ENCODE measurements around the gene CCNQ.
A peak's percentile ranks its signal among the peaks of the same experiment; 100 is the strongest.
"Not testable (repeated sequence)": the region's sequence is repeated elsewhere in the genome, so short reads cannot be mapped to it uniquely, and the experiment has no call there.

CCNQ gene

GRCh38 chrX:153609917-153610835 is 11.2 kb upstream of the CCNQ start:
- DNase-seq, result peak; percentile 71
- no peak overlapping the region for H2BK5ac ChIP-seq (ENCODE audit: low read length)
- H3K79me1 ChIP-seq (ENCODE audit: low read length), result no peaks in the 10 kb centered on the region
- no peak overlapping the region for H3K27ac ChIP-seq (ENCODE audit: low read depth, low read length)
- no peak overlapping the region for H3K4me2 ChIP-seq (ENCODE audit: low read length)
- H2AK5ac ChIP-seq (ENCODE audit: low read length), result no peak overlapping the region
- no peak overlapping the region for H3K56ac ChIP-seq (ENCODE audit: low read length)
- H3K23ac ChIP-seq (ENCODE audit: low read length), result no peak overlapping the region
- H3K36me3 ChIP-seq (ENCODE audit: control insufficient read depth, insufficient read depth, low read length), result no peaks in the 10 kb centered on the region
- H3K4ac ChIP-seq (ENCODE audit: low read depth, low read length), result no peak overlapping the region
- no peaks in the 10 kb centered on the region for H3K79me2 ChIP-seq (ENCODE audit: control insufficient read depth, insufficient read depth, low read length)
- no peaks in the 10 kb centered on the region for H3K27me3 ChIP-seq (ENCODE audit: insufficient read depth, low read length, poor library complexity)
- H3K4me3 ChIP-seq (ENCODE audit: low read length), result no peak overlapping the region
- H4K8ac ChIP-seq (ENCODE audit: low read depth, low read length), result no peak overlapping the region
- H4K5ac ChIP-seq (ENCODE audit: low read length), result no peak overlapping the region
- no peak overlapping the region for H2BK15ac ChIP-seq (replicated peaks; ENCODE audit: low read depth)
- H3K9ac ChIP-seq (ENCODE audit: low read length), result no peak overlapping the region
- no peak overlapping the region for H2BK120ac ChIP-seq (ENCODE audit: low read depth, low read length)
- WGBS (ENCODE audit: extremely low coverage, insufficient coverage, low lambda C conversion rate), result no CpG with 5 or more reads among the region's 63 CpGs
- no peak overlapping the region for H3K18ac ChIP-seq (ENCODE audit: low read length)
- H3K4me1 ChIP-seq (ENCODE audit: control insufficient read depth, low read depth, low read length), result no peaks in the 10 kb centered on the region

GRCh38 chrX:153608806-153609205 is 9.9 kb upstream of the CCNQ start:
- no peaks in the 10 kb centered on the region for H3K27me3 ChIP-seq (ENCODE audit: insufficient read depth, low read length, poor library complexity)
- no peak overlapping the region for H2BK15ac ChIP-seq (replicated peaks; ENCODE audit: low read depth)
- no peaks in the 10 kb centered on the region for H3K36me3 ChIP-seq (ENCODE audit: control insufficient read depth, insufficient read depth, low read length)
- H3K9ac ChIP-seq (ENCODE audit: low read length), result no peak overlapping the region
- H3K27ac ChIP-seq (ENCODE audit: low read depth, low read length), result no peak overlapping the region
- H4K8ac ChIP-seq (ENCODE audit: low read depth, low read length), result no peak overlapping the region
- no peak overlapping the region for H2AK5ac ChIP-seq (ENCODE audit: low read length)
- H4K5ac ChIP-seq (ENCODE audit: low read length), result no peak overlapping the region
- no peak overlapping the region for H3K4me2 ChIP-seq (ENCODE audit: low read length)
- H3K4me3 ChIP-seq (ENCODE audit: low read length), result no peak overlapping the region
- no peak overlapping the region for H2BK120ac ChIP-seq (ENCODE audit: low read depth, low read length)
- no peaks in the 10 kb centered on the region for H3K79me2 ChIP-seq (ENCODE audit: control insufficient read depth, insufficient read depth, low read length)
- DNase-seq, result no peak
- no CpG with 5 or more reads among the region's 4 CpGs for WGBS (ENCODE audit: extremely low coverage, insufficient coverage, low lambda C conversion rate)
- H3K4ac ChIP-seq (ENCODE audit: low read depth, low read length), result no peak overlapping the region
- H2BK5ac ChIP-seq (ENCODE audit: low read length), result no peak overlapping the region
- no peak overlapping the region for H3K56ac ChIP-seq (ENCODE audit: low read length)
- H3K18ac ChIP-seq (ENCODE audit: low read length), result no peak overlapping the region
- no peaks in the 10 kb centered on the region for H3K79me1 ChIP-seq (ENCODE audit: low read length)
- no peak overlapping the region for H3K23ac ChIP-seq (ENCODE audit: low read length)
- H3K4me1 ChIP-seq (ENCODE audit: control insufficient read depth, low read depth, low read length), result no peaks in the 10 kb centered on the region

GRCh38 chrX:153608376-153608775 is 9.4 kb upstream of the CCNQ start:
- H2BK5ac ChIP-seq (ENCODE audit: low read length), result no peak overlapping the region
- no peak overlapping the region for H3K27ac ChIP-seq (ENCODE audit: low read depth, low read length)
- H3K4me3 ChIP-seq (ENCODE audit: low read length), result no peak overlapping the region
- DNase-seq, result no peak
- no peak overlapping the region for H3K18ac ChIP-seq (ENCODE audit: low read length)
- H3K23ac ChIP-seq (ENCODE audit: low read length), result no peak overlapping the region
- H3K4me1 ChIP-seq (ENCODE audit: control insufficient read depth, low read depth, low read length), result no peaks in the 10 kb centered on the region
- H2AK5ac ChIP-seq (ENCODE audit: low read length), result no peak overlapping the region
- H3K4me2 ChIP-seq (ENCODE audit: low read length), result no peak overlapping the region
- no peaks in the 10 kb centered on the region for H3K79me1 ChIP-seq (ENCODE audit: low read length)
- no peaks in the 10 kb centered on the region for H3K36me3 ChIP-seq (ENCODE audit: control insufficient read depth, insufficient read depth, low read length)
- no peak overlapping the region for H3K9ac ChIP-seq (ENCODE audit: low read length)
- no peak overlapping the region for H4K8ac ChIP-seq (ENCODE audit: low read depth, low read length)
- H3K56ac ChIP-seq (ENCODE audit: low read length), result no peak overlapping the region
- no peak overlapping the region for H4K5ac ChIP-seq (ENCODE audit: low read length)
- H3K4ac ChIP-seq (ENCODE audit: low read depth, low read length), result no peak overlapping the region
- no peaks in the 10 kb centered on the region for H3K27me3 ChIP-seq (ENCODE audit: insufficient read depth, low read length, poor library complexity)
- H3K79me2 ChIP-seq (ENCODE audit: control insufficient read depth, insufficient read depth, low read length), result no peaks in the 10 kb centered on the region
- no peak overlapping the region for H2BK120ac ChIP-seq (ENCODE audit: low read depth, low read length)
- no peak overlapping the region for H2BK15ac ChIP-seq (replicated peaks; ENCODE audit: low read depth)
- WGBS (ENCODE audit: extremely low coverage, insufficient coverage, low lambda C conversion rate), result no CpG with 5 or more reads among the region's 2 CpGs

GRCh38 chrX:153606503-153606902 is 7.6 kb upstream of the CCNQ start:
- Histone ChIP-seq H2AK5ac (ENCODE audit: low read length) (no peak overlapping the region), H3K56ac (ENCODE audit: low read length) (no peak overlapping the region), H4K5ac (ENCODE audit: low read length) (no peak overlapping the region), H4K8ac (ENCODE audit: low read depth, low read length) (no peak overlapping the region), H3K27me3 (ENCODE audit: insufficient read depth, low read length, poor library complexity) (no peaks in the 10 kb centered on the region), H2BK15ac (replicated peaks; ENCODE audit: low read depth) (no peak overlapping the region), H3K79me1 (ENCODE audit: low read length) (no peaks in the 10 kb centered on the region), H3K18ac (ENCODE audit: low read length) (no peak overlapping the region), H3K4me3 (ENCODE audit: low read length) (no peak overlapping the region), H3K9ac (ENCODE audit: low read length) (no peak overlapping the region), H3K4ac (ENCODE audit: low read depth, low read length) (no peak overlapping the region), H2BK120ac (ENCODE audit: low read depth, low read length) (no peak overlapping the region), H3K23ac (ENCODE audit: low read length) (no peak overlapping the region), H3K79me2 (ENCODE audit: control insufficient read depth, insufficient read depth, low read length) (no peaks in the 10 kb centered on the region), H3K4me2 (ENCODE audit: low read length) (no peak overlapping the region), H2BK5ac (ENCODE audit: low read length) (no peak overlapping the region), H3K27ac (ENCODE audit: low read depth, low read length) (no peak overlapping the region), H3K36me3 (ENCODE audit: control insufficient read depth, insufficient read depth, low read length) (no peaks in the 10 kb centered on the region), H3K4me1 (ENCODE audit: control insufficient read depth, low read depth, low read length) (no peaks in the 10 kb centered on the region)
- DNase-seq, result no peak
- no CpG with 5 or more reads among the region's 23 CpGs for WGBS (ENCODE audit: extremely low coverage, insufficient coverage, low lambda C conversion rate)

- no CpG with 5 or more reads among the region's 18 CpGs for WGBS (ENCODE audit: extremely low coverage, insufficient coverage, low lambda C conversion rate)
- not testable (repeated sequence) for H3K79me2 ChIP-seq (ENCODE audit: control insufficient read depth, insufficient read depth, low read length); H2BK5ac ChIP-seq (ENCODE audit: low read length); H3K9ac ChIP-seq (ENCODE audit: low read length); H4K5ac ChIP-seq (ENCODE audit: low read length); H3K4me1 ChIP-seq (ENCODE audit: control insufficient read depth, low read depth, low read length); H3K4ac ChIP-seq (ENCODE audit: low read depth, low read length); H3K79me1 ChIP-seq (ENCODE audit: low read length); H2BK15ac ChIP-seq (replicated peaks; ENCODE audit: low read depth); H3K27me3 ChIP-seq (ENCODE audit: insufficient read depth, low read length, poor library complexity); H2BK120ac ChIP-seq (ENCODE audit: low read depth, low read length); H3K18ac ChIP-seq (ENCODE audit: low read length); H3K4me2 ChIP-seq (ENCODE audit: low read length); DNase-seq; H3K23ac ChIP-seq (ENCODE audit: low read length); H3K36me3 ChIP-seq (ENCODE audit: control insufficient read depth, insufficient read depth, low read length); H4K8ac ChIP-seq (ENCODE audit: low read depth, low read length); H3K4me3 ChIP-seq (ENCODE audit: low read length); H3K56ac ChIP-seq (ENCODE audit: low read length); H2AK5ac ChIP-seq (ENCODE audit: low read length); H3K27ac ChIP-seq (ENCODE audit: low read depth, low read length)
Observed at GRCh38 chrX:153604666-153605380, 5.9 kb upstream of the CCNQ start.

All from mesendoderm (in vitro differentiated cells).